ENCODE results near the gene TENM4. TPM values are rescaled to one million over a fixed set of nuclear protein-coding genes. Genes with fewer than 3 reads are reported as not detected.

TENM4 gene
- polyA plus RNA-seq, 1 of the 3 experiments (the other 2 are of a cell fraction) = 16.7 TPM

- TF ChIP-seq RXRA (IDR thresholded peaks at IDR 0.05; ENCODE audit: borderline replicate concordance, low read depth) (no peak), TEAD4 (IDR thresholded peaks at IDR 0.05; ENCODE audit: borderline replicate concordance, insufficient read depth) (no peak), GABPA (IDR thresholded peaks at IDR 0.05; ENCODE audit: low read depth) (no peak), TCF12 (IDR thresholded peaks at IDR 0.05) (no peak), MEF2A (IDR thresholded peaks at IDR 0.05; ENCODE audit: borderline replicate concordance, low read depth) (no peak), GATA2 (CRISPR knock-in tag; IDR thresholded peaks at IDR 0.05) (no peak), FOXJ3 (CRISPR knock-in tag; IDR thresholded peaks at IDR 0.05) (no peak), MXI1 (IDR thresholded peaks at IDR 0.05; ENCODE audit: low read depth, low read length) (no peak), EZH2phosphoT487 (IDR thresholded peaks at IDR 0.05; ENCODE audit: borderline replicate concordance, low read depth) (no peak), RFX5 (IDR thresholded peaks at IDR 0.05; ENCODE audit: low read length) (no peak), TAF1 (IDR thresholded peaks at IDR 0.05; ENCODE audit: borderline replicate concordance, low read depth, low read length) (no peak), PBX3 (IDR thresholded peaks at IDR 0.05) (no peak), YY1 (IDR thresholded peaks at IDR 0.05; ENCODE audit: low read depth) (no peak), POLR2AphosphoS5 (IDR thresholded peaks at IDR 0.05; ENCODE audit: low read depth, low read length) (no peak)
- TF ChIP-seq, protein P1, sequence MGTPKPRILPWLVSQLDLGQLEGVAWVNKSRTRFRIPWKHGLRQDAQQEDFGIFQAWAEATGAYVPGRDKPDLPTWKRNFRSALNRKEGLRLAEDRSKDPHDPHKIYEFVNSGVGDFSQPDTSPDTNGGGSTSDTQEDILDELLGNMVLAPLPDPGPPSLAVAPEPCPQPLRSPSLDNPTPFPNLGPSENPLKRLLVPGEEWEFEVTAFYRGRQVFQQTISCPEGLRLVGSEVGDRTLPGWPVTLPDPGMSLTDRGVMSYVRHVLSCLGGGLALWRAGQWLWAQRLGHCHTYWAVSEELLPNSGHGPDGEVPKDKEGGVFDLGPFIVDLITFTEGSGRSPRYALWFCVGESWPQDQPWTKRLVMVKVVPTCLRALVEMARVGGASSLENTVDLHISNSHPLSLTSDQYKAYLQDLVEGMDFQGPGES (IDR thresholded peaks at IDR 0.05; ENCODE audit: low read depth, low read length) = no peak
- TF ChIP-seq, protein P2, sequence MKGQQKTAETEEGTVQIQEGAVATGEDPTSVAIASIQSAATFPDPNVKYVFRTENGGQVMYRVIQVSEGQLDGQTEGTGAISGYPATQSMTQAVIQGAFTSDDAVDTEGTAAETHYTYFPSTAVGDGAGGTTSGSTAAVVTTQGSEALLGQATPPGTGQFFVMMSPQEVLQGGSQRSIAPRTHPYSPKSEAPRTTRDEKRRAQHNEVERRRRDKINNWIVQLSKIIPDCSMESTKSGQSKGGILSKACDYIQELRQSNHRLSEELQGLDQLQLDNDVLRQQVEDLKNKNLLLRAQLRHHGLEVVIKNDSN (IDR thresholded peaks at IDR 0.05; ENCODE audit: borderline replicate concordance, low read depth) = no peak
- POLR2A ChIA-PET = no interaction called here
- H3K9ac ChIP-seq = no peak overlapping the region
- no peak for DNase-seq
- no peaks in the 10 kb centered on the region for H3K9me2 ChIP-seq
- CTCF ChIA-PET = no interaction called here
- H3K36me3 ChIP-seq (replicated peaks in 1 of 2; ENCODE audit: control insufficient read depth in 1 of 2, insufficient read depth in 2 of 2, low read length in 1 of 2) = peaks cover 0 to 4% of the 10 kb centered on the region in 2 experiments
- no peaks in the 10 kb centered on the region for H3F3A ChIP-seq (replicated peaks; ENCODE audit: insufficient read depth)
- no peaks in the 10 kb centered on the region for H3K79me2 ChIP-seq (ENCODE audit: insufficient read depth)
- no peak overlapping the region for H3K4me2 ChIP-seq
- H3K27ac ChIP-seq (ENCODE audit: low read depth in 2 of 2, low read length in 1 of 2) = no peak overlapping the region
- H3K4me1 ChIP-seq (ENCODE audit: control insufficient read depth in 1 of 2, insufficient read depth in 2 of 2, low read depth in 1 of 2, low read length in 1 of 2) = no peaks in the 10 kb centered on the region; a peak in 1 of 4 replicates
- no peaks in the 10 kb centered on the region for H3K27me3 ChIP-seq (ENCODE audit: insufficient read depth)
- H4K20me1 ChIP-seq (ENCODE audit: insufficient read depth) = no peaks in the 10 kb centered on the region
- no peak overlapping the region for H2AFZ ChIP-seq (ENCODE audit: low read depth)
- H3K9me3 ChIP-seq = no peaks in the 10 kb centered on the region
- no peak overlapping the region for H3K4me3 ChIP-seq (ENCODE audit: low read depth in 2 of 2, low read length in 1 of 2)
Measured at GRCh38 chr11:79290761-79291160, 150.1 kb downstream of the TENM4 start.

GRCh38 chr11:79287952-79288351, 152.9 kb downstream of the TENM4 start:
- Histone ChIP-seq H3K9me2 (no peaks in the 10 kb centered on the region), H3K79me2 (ENCODE audit: insufficient read depth) (no peaks in the 10 kb centered on the region), H3K9ac (no peak overlapping the region), H3K4me2 (no peak overlapping the region), H3F3A (replicated peaks; ENCODE audit: insufficient read depth) (no peaks in the 10 kb centered on the region), H3K9me3 (no peaks in the 10 kb centered on the region; the same call in 1 of the 2 replicates), H3K36me3 (replicated peaks in 1 of 2; ENCODE audit: control insufficient read depth in 1 of 2, insufficient read depth in 2 of 2, low read length in 1 of 2) (peaks cover 0 to 14% of the 10 kb centered on the region in 2 experiments), H2AFZ (ENCODE audit: low read depth) (no peak overlapping the region), H3K27ac (ENCODE audit: low read depth in 2 of 2, low read length in 1 of 2) (no peak overlapping the region), H4K20me1 (ENCODE audit: insufficient read depth) (no peaks in the 10 kb centered on the region), H3K4me1 (ENCODE audit: control insufficient read depth in 1 of 2, insufficient read depth in 2 of 2, low read depth in 1 of 2, low read length in 1 of 2) (no peaks in the 10 kb centered on the region; a peak in 1 of 4 replicates), H3K4me3 (ENCODE audit: low read depth in 2 of 2, low read length in 1 of 2) (no peak overlapping the region), H3K27me3 (ENCODE audit: insufficient read depth) (no peaks in the 10 kb centered on the region)
- no peak for DNase-seq
- CTCF ChIA-PET = interaction anchor here (0.5 kb wide), 1 partner anchor 290 kb away, joined by 3 read pairs; no protein-coding TSS in a partner anchor
- no peak for TF ChIP-seq FOSL2 (IDR thresholded peaks at IDR 0.05; ENCODE audit: borderline replicate concordance, low read depth)
- TF ChIP-seq NFIC (IDR thresholded peaks at IDR 0.05; ENCODE audit: borderline replicate concordance) = no peak
- TF ChIP-seq SIN3A (IDR thresholded peaks at IDR 0.05; ENCODE audit: borderline replicate concordance, low read depth, low read length) = no peak
- TF ChIP-seq FOXM1 (IDR thresholded peaks at IDR 0.05; ENCODE audit: low read depth) = no peak
- TF ChIP-seq MAX (IDR thresholded peaks at IDR 0.05; ENCODE audit: low read depth) = no peak
- POLR2A ChIA-PET = no interaction called here

Measured in SK-N-SH (cell line).